OCI-LY7 (cell line): ENCODE data around the gene MAML1.

Source experiments
- EZH2phosphoT487 ChIP-seq: fragments of 200-600 bp; sonication (generic); IDR thresholded peaks from 2 replicates; pipeline ENCODE4 v1.6.1; 2018; ENCODE audit warnings: low read depth, borderline replicate concordance, mild to moderate bottlenecking, mixed run types, antibody characterized with exemption, low read length, moderate library complexity, mixed read lengths
- TF ChIP-seq, protein P1 (sequence below): fragments of 200-600 bp; sonication (generic); conservative IDR thresholded peaks from 2 replicates; pipeline ENCODE4 v1.5.1; 2014; ENCODE audit warnings: mild to moderate bottlenecking, antibody characterized with exemption, low read length, moderate library complexity, mixed read lengths

DNA sequence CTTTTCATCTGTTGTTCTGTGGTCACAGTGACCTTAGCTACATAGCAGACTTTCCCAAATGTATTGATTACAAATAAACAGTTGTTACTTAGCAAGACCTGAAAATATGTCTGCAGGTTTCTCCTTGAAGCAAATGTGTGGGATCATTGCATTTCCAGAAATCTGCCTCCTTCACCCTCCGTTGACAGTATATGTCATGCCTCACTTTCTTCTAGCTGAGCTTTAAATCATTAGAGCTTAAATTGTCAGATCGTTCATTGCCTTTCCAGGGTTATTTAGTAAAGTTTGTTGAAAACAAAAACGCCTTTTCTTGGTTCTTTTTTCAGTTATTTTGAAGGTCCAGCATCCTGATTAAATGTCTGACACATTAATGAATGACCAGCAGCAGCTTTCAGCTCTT lies 2.3 kb upstream of the MAML1 start:
- TF ChIP-seq, protein P1, sequence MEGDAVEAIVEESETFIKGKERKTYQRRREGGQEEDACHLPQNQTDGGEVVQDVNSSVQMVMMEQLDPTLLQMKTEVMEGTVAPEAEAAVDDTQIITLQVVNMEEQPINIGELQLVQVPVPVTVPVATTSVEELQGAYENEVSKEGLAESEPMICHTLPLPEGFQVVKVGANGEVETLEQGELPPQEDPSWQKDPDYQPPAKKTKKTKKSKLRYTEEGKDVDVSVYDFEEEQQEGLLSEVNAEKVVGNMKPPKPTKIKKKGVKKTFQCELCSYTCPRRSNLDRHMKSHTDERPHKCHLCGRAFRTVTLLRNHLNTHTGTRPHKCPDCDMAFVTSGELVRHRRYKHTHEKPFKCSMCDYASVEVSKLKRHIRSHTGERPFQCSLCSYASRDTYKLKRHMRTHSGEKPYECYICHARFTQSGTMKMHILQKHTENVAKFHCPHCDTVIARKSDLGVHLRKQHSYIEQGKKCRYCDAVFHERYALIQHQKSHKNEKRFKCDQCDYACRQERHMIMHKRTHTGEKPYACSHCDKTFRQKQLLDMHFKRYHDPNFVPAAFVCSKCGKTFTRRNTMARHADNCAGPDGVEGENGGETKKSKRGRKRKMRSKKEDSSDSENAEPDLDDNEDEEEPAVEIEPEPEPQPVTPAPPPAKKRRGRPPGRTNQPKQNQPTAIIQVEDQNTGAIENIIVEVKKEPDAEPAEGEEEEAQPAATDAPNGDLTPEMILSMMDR: no peak
- no peak for TF ChIP-seq EZH2phosphoT487
